HepG2 (cell line): ENCODE results near the gene TAB2. TPM values are rescaled to one million over a fixed set of nuclear protein-coding genes. Genes with fewer than 3 reads are reported as not detected.

Source experiments
- ATF6 ChIP-seq: sonication (generic); formaldehyde crosslinking; conservative IDR thresholded peaks from 2 replicates; pipeline ENCODE4 v1.4.0; 2020; ENCODE audit warnings: missing genetic modification reagents
- EEA1 ChIP-seq: sonication (generic); formaldehyde crosslinking; IDR thresholded peaks from 2 replicates; pipeline ENCODE4 v1.5.1; 2020; ENCODE audit warnings: mild to moderate bottlenecking, missing genetic modification reagents, borderline replicate concordance
- HMGXB4 ChIP-seq, 2 experiments: sonication (generic) in 1 of 2; formaldehyde crosslinking in 1 of 2; IDR thresholded peaks; 2 replicates each; pipeline versions ENCODE4 v1.4.0 to v1.6.1; 2018 to 2020; ENCODE audit warnings: missing genetic modification reagents in 2 of 2, borderline replicate concordance in 1 of 2, low read depth in 1 of 2, mild to moderate bottlenecking in 1 of 2, missing biosample characterization in 1 of 2
- MAFF ChIP-seq: IDR thresholded peaks from 2 replicates; pipeline ENCODE4 v1.6.1; 2011; ENCODE audit warnings: low read depth, low read length, improper control_type of control experiment
- MAFG ChIP-seq: sonication (generic); formaldehyde crosslinking; IDR thresholded peaks from 2 replicates; pipeline ENCODE4 v1.5.1; 2020; ENCODE audit warnings: mild to moderate bottlenecking, missing genetic modification reagents
- MAFK ChIP-seq, 2 experiments: IDR thresholded peaks in 1 of 2; conservative IDR thresholded peaks in 1 of 2; 2 replicates each; pipeline ENCODE4 v1.6.1; 2011; ENCODE audit warnings: improper control_type of control experiment in 2 of 2, low read length in 2 of 2
- MEIS1 ChIP-seq: sonication (generic); formaldehyde crosslinking; IDR thresholded peaks from 2 replicates; pipeline ENCODE4 v1.9.0; 2021; ENCODE audit warnings: mild to moderate bottlenecking, missing genetic modification reagents, moderate library complexity, borderline replicate concordance
- NFIB ChIP-seq: sonication (generic); formaldehyde crosslinking; IDR thresholded peaks from 2 replicates; pipeline ENCODE4 v1.9.0; 2021; ENCODE audit warnings: missing genetic modification reagents, mild to moderate bottlenecking, borderline replicate concordance
- SNAPC2 ChIP-seq: sonication (generic); formaldehyde crosslinking; IDR thresholded peaks from 2 replicates; pipeline ENCODE4 v1.8.1; 2022; ENCODE audit warnings: mild to moderate bottlenecking, missing genetic modification reagents
- TFAP4 ChIP-seq: sonication (generic); IDR thresholded peaks from 2 replicates; pipeline ENCODE4 v1.6.1; 2016; ENCODE audit warnings: low read depth, borderline replicate concordance
- ZFY ChIP-seq: sonication (generic); formaldehyde crosslinking; IDR thresholded peaks from 2 replicates; pipeline ENCODE4 v1.4.0; 2020; ENCODE audit warnings: missing genetic modification reagents
- ZMAT5 ChIP-seq: sonication (generic); formaldehyde crosslinking; IDR thresholded peaks from 2 replicates; pipeline ENCODE4 v1.5.0; 2020; ENCODE audit warnings: mild to moderate bottlenecking, low read depth, missing genetic modification reagents, borderline replicate concordance
- ZNF512B ChIP-seq: sonication (generic); formaldehyde crosslinking; IDR thresholded peaks from 2 replicates; pipeline ENCODE4 v1.5.1; 2020; ENCODE audit warnings: missing genetic modification reagents, mild to moderate bottlenecking, borderline replicate concordance
- ZNF782 ChIP-seq: sonication (generic); formaldehyde crosslinking; IDR thresholded peaks from 2 replicates; pipeline ENCODE4 v1.4.0; 2020; ENCODE audit warnings: missing genetic modification reagents, mild to moderate bottlenecking, borderline replicate concordance
- ZNF883 ChIP-seq: sonication (generic); formaldehyde crosslinking; IDR thresholded peaks from 2 replicates; pipeline ENCODE4 v1.5.1; 2020; ENCODE audit warnings: mild to moderate bottlenecking, missing genetic modification reagents; ENCODE audit errors: not compliant biosample characterization
- ZSCAN30 ChIP-seq: sonication (generic); formaldehyde crosslinking; IDR thresholded peaks from 2 replicates; pipeline ENCODE4 v1.5.0; 2020; ENCODE audit warnings: mild to moderate bottlenecking, missing genetic modification reagents
- ZUFSP ChIP-seq: sonication (generic); formaldehyde crosslinking; IDR thresholded peaks from 2 replicates; pipeline ENCODE4 v1.9.0; 2021; ENCODE audit warnings: missing genetic modification reagents, mild to moderate bottlenecking, borderline replicate concordance
- polyA plus RNA-seq, 8 experiments: library from polyadenylated mRNA; depleted of rRNA in 3 of 8; stranded (reverse) in 7 of 8; unstranded in 1 of 8; fragments of >200 nt; fragmentation: Illumina TruSeq in 4 of 8; extraction: Trizol in 4 of 8; gene quantifications; 2 replicates each; pipeline versions ENCODE4 v1.2.1 to v1.2.3, GENCODE V29; 2011 to 2016; ENCODE audit warnings: low read depth in 4 of 8, missing spikeins in 1 of 8, mixed read lengths in 1 of 8; ENCODE audit not compliant: insufficient read depth in 1 of 8
- total RNA-seq, 5 experiments: library from RNA; depleted of rRNA; stranded (reverse); fragments of >200 nt; fragmentation: Illumina TruSeq; extraction: Trizol; gene quantifications; 2 replicates each; pipeline ENCODE4 v1.2.3, GENCODE V29; 2016; ENCODE audit warnings: low read depth in 1 of 5

The TAB2 gene
- total and polyA plus RNA-seq, 2 of the 13 experiments (the other 11 are each of a cell fraction or from before 2014, with no cell fraction given), result 23.7 to 50.2 TPM

- TF ChIP-seq ATF6 (CRISPR knock-in tag) (no peak), SNAPC2 (no peak), ZUFSP (no peak), ZNF782 (peak; percentile 52; the same call in 1 of the 2 replicates), NFIB (CRISPR knock-in tag) (no peak), MEIS1 (CRISPR knock-in tag) (peak; percentile 59; the same call in 1 of the 2 replicates), TFAP4 (0 out of 2 replicates have a peak, but pooled peaks have one; percentile 43), HMGXB4 (CRISPR knock-in tag; IDR thresholded peaks at IDR 0.05; ENCODE audit: borderline replicate concordance in 1 of 2, low read depth in 1 of 2) (no peak), ZNF883 (peak; percentile 3), ZNF512B (CRISPR knock-in tag) (no peak), ZMAT5 (CRISPR knock-in tag) (no peak), MAFK (conservative IDR thresholded peaks at IDR 0.05 in 1 of 2, IDR thresholded peaks at IDR 0.05 in 1 of 2; ENCODE audit: low read length in 2 of 2) (peak; percentile 92 to 93), EEA1 (no peak), ZSCAN30 (CRISPR knock-in tag) (no peak), MAFG (CRISPR knock-in tag) (peak; percentile 66; the same call in 1 of the 2 replicates), MAFF (peak; percentile 87), ZFY (CRISPR knock-in tag) (peak; percentile 65)
Measured at GRCh38 chr6:149440735-149441671, 123.5 kb downstream of the TAB2 start (continued).
